B cell (primary cell): ENCODE measurements around the gene HOGA1. TPM values are rescaled to one million over a fixed set of nuclear protein-coding genes. Genes with fewer than 3 reads are reported as not detected.

Experiments
- ATAC-seq: fragments of 200-7000 bp; cut with Tn5 transposase; one replicate; pipeline ENCODE4 v1.10.0; 2021; ENCODE audit warnings: low read depth, mild to moderate bottlenecking, moderate number of reproducible peaks, moderate library complexity
- CTCF ChIA-PET: fragments of 350-600 bp; sonication (Branson Sonifier 250); formaldehyde crosslinking; loops from one replicate; lab custom pipeline; 2021; ENCODE audit warnings: antibody characterized with exemption, inconsistent platforms; lab: Charles Lee
- POLR2A ChIA-PET: fragments of 350-600 bp; sonication (Branson Sonifier 250); formaldehyde crosslinking; loops from one replicate; lab custom pipeline; 2021; ENCODE audit warnings: antibody characterized with exemption; lab: Charles Lee
- DNase-seq: peaks from one replicate; pipeline ENCODE4 v3.0.0; 2013
- H2AFZ ChIP-seq: 2 replicates; pipeline ENCODE4 v1.6.1; 2012; ENCODE audit warnings: mild to moderate bottlenecking, low read depth, low read length; ENCODE audit not compliant: insufficient read depth, poor library complexity, severe bottlenecking
- H3K27ac ChIP-seq, 2 donors: 1 replicate in 1 of 2; 2 replicates in 1 of 2; pipeline ENCODE4 v1.5.1; 2012 to 2013; ENCODE audit warnings: low read length in 2 of 2, mild to moderate bottlenecking in 2 of 2, moderate library complexity in 1 of 2
- H3K27me3 ChIP-seq, 4 experiments: fragments of 200-600 bp in 1 of 4; sonication (generic) in 1 of 4; replicated peaks in 1 of 4; 1 replicate in 2 of 4; 2 replicates in 2 of 4; pipeline versions ENCODE4 v1.6.1 to v1.7.0; 2013 to 2016; ENCODE audit warnings: low read length in 3 of 4, mild to moderate bottlenecking in 2 of 4, mixed read lengths in 1 of 4, moderate library complexity in 1 of 4; ENCODE audit not compliant: insufficient read depth in 4 of 4, control insufficient read depth in 3 of 4; ENCODE audit errors: control extremely low read depth in 1 of 4
- H3K36me3 ChIP-seq, 2 experiments: replicated peaks in 1 of 2; 1 replicate in 1 of 2; 2 replicates in 1 of 2; pipeline versions ENCODE4 v1.6.1 to v1.7.1; 2013; ENCODE audit warnings: low read length in 1 of 2; ENCODE audit not compliant: insufficient read depth in 2 of 2, control insufficient read depth in 1 of 2; ENCODE audit errors: control extremely low read depth in 1 of 2, extremely low read depth in 1 of 2
- H3K4me1 ChIP-seq, 2 donors: fragments of 200-600 bp in 1 of 2; sonication (generic) in 1 of 2; 1 replicate in 1 of 2; 2 replicates in 1 of 2; pipeline versions ENCODE4 v1.5.1 to v1.6.1; 2013 to 2017; ENCODE audit warnings: low read length in 2 of 2; ENCODE audit not compliant: control insufficient read depth in 2 of 2, insufficient read depth in 2 of 2
- H3K4me2 ChIP-seq: replicated peaks from 2 replicates; pipeline ENCODE3; 2012; ENCODE audit warnings: mild to moderate bottlenecking, low read depth, low read length; ENCODE audit not compliant: poor library complexity, severe bottlenecking
- H3K4me3 ChIP-seq, 5 experiments: fragments of 200-600 bp in 1 of 5; sonication (generic) in 1 of 5; 1 replicate in 3 of 5; 2 replicates in 2 of 5; pipeline versions ENCODE4 v1.5.1 to v1.7.0; 2011 to 2016; ENCODE audit warnings: low read length in 4 of 5, mild to moderate bottlenecking in 4 of 5, low read depth in 2 of 5, control low read depth in 1 of 5, moderate library complexity in 1 of 5; ENCODE audit not compliant: insufficient read depth in 1 of 5; ENCODE audit errors: control extremely low read depth in 1 of 5, extremely low read depth in 1 of 5
- H3K79me2 ChIP-seq: fragments of 200-600 bp; sonication (generic); one replicate; pipeline ENCODE4 v1.6.0; 2016; ENCODE audit warnings: low read length; ENCODE audit not compliant: control insufficient read depth, insufficient read depth
- H3K9ac ChIP-seq: fragments of 200-600 bp; sonication (generic); 2 replicates; pipeline ENCODE4 v1.6.1; 2017; ENCODE audit warnings: mild to moderate bottlenecking, low read length, moderate library complexity
- H3K9me3 ChIP-seq, 3 donors: one replicate each; pipeline versions ENCODE4 v1.6.1 to v1.7.1; 2013; ENCODE audit warnings: low read length in 2 of 3; ENCODE audit not compliant: control insufficient read depth in 2 of 3, insufficient read depth in 1 of 3; ENCODE audit errors: control extremely low read depth in 1 of 3
- H4K20me1 ChIP-seq: 2 replicates; pipeline ENCODE4 v1.6.0; 2012; ENCODE audit warnings: mild to moderate bottlenecking, low read length; ENCODE audit not compliant: insufficient read depth, control insufficient read depth, poor library complexity, severe bottlenecking
- H3K27ac Mint-ChIP-seq: one replicate; pipeline ENCODE4 v1.8.0; 2021; ENCODE audit warnings: mixed read lengths
- H3K27me3 Mint-ChIP-seq: one replicate; pipeline ENCODE4 v1.8.0; 2021; ENCODE audit warnings: mixed read lengths
- H3K4me1 Mint-ChIP-seq: one replicate; pipeline ENCODE4 v1.8.0; 2021; ENCODE audit warnings: mixed read lengths
- H3K4me3 Mint-ChIP-seq: one replicate; pipeline ENCODE4 v1.8.0; 2021; ENCODE audit warnings: mixed read lengths
- H3K9me3 Mint-ChIP-seq: one replicate; pipeline ENCODE4 v1.8.0; 2022; ENCODE audit warnings: mixed read lengths; ENCODE audit not compliant: insufficient read depth
- CTCF ChIP-seq: fragments of 200-600 bp; IDR thresholded peaks from one replicate; pipeline ENCODE4 v1.8.0; 2022; ENCODE audit warnings: antibody characterized with exemption, mild to moderate bottlenecking
- EZH2 ChIP-seq: IDR thresholded peaks from 2 replicates; pipeline ENCODE4 v1.6.1; 2012; ENCODE audit warnings: borderline replicate concordance, low read depth, mild to moderate bottlenecking, moderate library complexity, low read length; ENCODE audit not compliant: insufficient read depth, poor library complexity, severe bottlenecking
- WGBS: methylation state at CpG from one replicate; pipeline ENCODE4 v1.1.5; 2013; ENCODE audit warnings: missing lambda C conversion rate; ENCODE audit not compliant: insufficient coverage; 5-methylcytosine and 5-hydroxymethylcytosine counted together
- intact Hi-C: fragments of 100-400 bp; cut with micrococcal nuclease; formaldehyde crosslinking; loops from one replicate; pipeline ENCODE4 v1.10.0; 2022
- polyA plus RNA-seq: library from polyadenylated mRNA; depleted of rRNA; stranded (reverse); fragments of >200 nt; gene quantifications from 2 replicates; pipeline ENCODE4 v1.2.3, GENCODE V29; 2012
- total RNA-seq, 2 donors: library from RNA; stranded (reverse); fragments of 120-200 nt in 1 of 2; gene quantifications; 1 replicate in 1 of 2; 2 replicates in 1 of 2; pipeline versions ENCODE4 v1.2.3 to v1.2.4, GENCODE V29; 2013 to 2022

Gene HOGA1
- total and polyA plus RNA-seq, 2 donors (not counting 1 experiment from before 2014, with no cell fraction given), result not detected

GRCh38 chr10:97580421-97581367 lies 3.5 kb upstream of the HOGA1 start:
- Mint-ChIP-seq H3K4me3 (no peak overlapping the region), H3K4me1 (no peaks in the 10 kb centered on the region), H3K9me3 (no peaks in the 10 kb centered on the region), H3K27ac (no peak overlapping the region), H3K27me3 (no peaks in the 10 kb centered on the region)
- ATAC-seq (no peak), DNase-seq (no peak)
- no peak overlapping the region for H3K4me3 ChIP-seq
- H3K79me2 ChIP-seq, result no peaks in the 10 kb centered on the region
- WGBS, result 95% methylated on average over 8 of the region's 9 CpGs
- H3K36me3 ChIP-seq, result no peaks in the 10 kb centered on the region
- no peaks in the 10 kb centered on the region for H3K4me1 ChIP-seq
- POLR2A ChIA-PET, result no interaction called here
- no peaks in the 10 kb centered on the region for H3K27me3 ChIP-seq
- no peak for TF ChIP-seq CTCF
- no peak for TF ChIP-seq EZH2
- CTCF ChIA-PET, result interaction anchor here (1.7 kb wide), 1 partner anchor 9 kb away, joined by 6 read pairs; the partner anchor contains the start of gene ANKRD2
- H3K9me3 ChIP-seq, result no peaks in the 10 kb centered on the region
- H3K4me2 ChIP-seq, result no peak overlapping the region
- H3K9ac ChIP-seq, result no peak overlapping the region
- no peak overlapping the region for H3K27ac ChIP-seq
- no peak overlapping the region for H2AFZ ChIP-seq
- intact Hi-C loops, result no loop called here
- no peaks in the 10 kb centered on the region for H4K20me1 ChIP-seq

- Histone ChIP-seq H2AFZ (no peak overlapping the region), H3K36me3 (no peaks in the 10 kb centered on the region), H3K9ac (no peak overlapping the region), H4K20me1 (no peaks in the 10 kb centered on the region), H3K79me2 (no peaks in the 10 kb centered on the region), H3K4me3 (no peak overlapping the region), H3K9me3 (no peaks in the 10 kb centered on the region), H3K4me2 (no peak overlapping the region), H3K27me3 (no peaks in the 10 kb centered on the region), H3K27ac (no peak overlapping the region), H3K4me1 (no peaks in the 10 kb centered on the region)
- Mint-ChIP-seq H3K4me1 (no peaks in the 10 kb centered on the region), H3K4me3 (no peak overlapping the region), H3K9me3 (no peaks in the 10 kb centered on the region), H3K27me3 (peaks cover 3% of the 10 kb centered on the region), H3K27ac (no peak overlapping the region)
- no peak for TF ChIP-seq CTCF
- intact Hi-C loops, result no loop called here
- ChIA-PET POLR2A (no interaction called here), CTCF (interaction anchor here (1.7 kb wide), 1 partner anchor 10 kb away, joined by 6 read pairs; the partner anchor contains the start of gene ANKRD2)
- no peak for ATAC-seq
- 100% methylated on average over 4 of the region's 8 CpGs for WGBS
- no peak for DNase-seq
Observed at GRCh38 chr10:97582169-97582568, 2.0 kb upstream of the HOGA1 start.
